Ascending aorta (tissue), 2 donors: ENCODE results near the gene PUDP. TPM values are rescaled to one million over a fixed set of nuclear protein-coding genes. Genes with fewer than 3 reads are reported as not detected.

Source experiments
- DNase-seq, 2 donors: peaks; one replicate each; pipeline ENCODE4 v3.0.0-alpha.2; 2019; ENCODE audit warnings: low spot score in 2 of 2
- H3K27ac ChIP-seq, 2 donors: fragments of 200-600 bp; sonication (generic); one replicate each; pipeline ENCODE4 v1.5.1; 2016 to 2017; ENCODE audit warnings: mild to moderate bottlenecking in 1 of 2
- H3K27me3 ChIP-seq: fragments of 200-600 bp; sonication (generic); one replicate; pipeline ENCODE4 v1.5.1; 2017
- H3K36me3 ChIP-seq, 2 donors: fragments of 200-600 bp; sonication (generic); one replicate each; pipeline ENCODE4 v1.5.1; 2016
- H3K4me1 ChIP-seq, 2 donors: fragments of 200-600 bp; sonication (generic); one replicate each; pipeline ENCODE4 v1.5.1; 2016 to 2017; ENCODE audit warnings: mild to moderate bottlenecking in 1 of 2
- H3K4me3 ChIP-seq, 2 donors: fragments of 200-600 bp; sonication (generic); one replicate each; pipeline ENCODE4 v1.5.1; 2016 to 2017; ENCODE audit warnings: mild to moderate bottlenecking in 1 of 2
- H3K9me3 ChIP-seq, 2 donors: fragments of 200-600 bp; sonication (generic); one replicate each; pipeline ENCODE4 v1.5.1; 2016
- CTCF ChIP-seq, 3 experiments: fragments of 200-600 bp in 2 of 3; fragments of 450-650 bp in 1 of 3; sonication (generic) in 2 of 3; IDR thresholded peaks; one replicate each; pipeline ENCODE4 v1.5.1; 2016 to 2019; ENCODE audit warnings: antibody characterized with exemption in 3 of 3, mild to moderate bottlenecking in 1 of 3, moderate library complexity in 1 of 3
- intact Hi-C: fragments of 100-400 bp; cut with DNase I; formaldehyde crosslinking; loops from one replicate; pipeline ENCODE4 v1.15.1; 2023
- total RNA-seq: library from RNA; depleted of rRNA; stranded (reverse); fragments of >200 nt; gene quantifications from one replicate; pipeline ENCODE4 v1.1.0, GENCODE V29; 2016

Gene PUDP
- total RNA-seq, 1 donor from 2014 or later: 1.7 TPM

GRCh38 chrX:7060444-7060843 lies 87.5 kb downstream of the PUDP start:
- no peak overlapping the region for H3K27ac ChIP-seq
- no peaks in the 10 kb centered on the region for H3K4me1 ChIP-seq
- DNase-seq: no peak
- peaks cover 3 to 15% of the 10 kb centered on the region in 2 donors for H3K36me3 ChIP-seq
- no peak for TF ChIP-seq CTCF (IDR thresholded peaks at IDR 0.05)
- no peaks in the 10 kb centered on the region for H3K9me3 ChIP-seq
- intact Hi-C loops: no loop called here
- no peaks in the 10 kb centered on the region for H3K27me3 ChIP-seq
- no peak overlapping the region for H3K4me3 ChIP-seq

- no peak for DNase-seq
- TF ChIP-seq CTCF (IDR thresholded peaks at IDR 0.05): no peak
- intact Hi-C loops: no loop called here
Observed at GRCh38 chrX:7059859-7060258, 88.1 kb downstream of the PUDP start.

GRCh38 chrX:7059214-7059838 lies 88.6 kb downstream of the PUDP start:
- Histone ChIP-seq H3K4me3 (no peak overlapping the region), H3K36me3 (peaks cover 3 to 15% of the 10 kb centered on the region in 2 donors), H3K27me3 (no peaks in the 10 kb centered on the region), H3K27ac (no peak overlapping the region), H3K4me1 (no peaks in the 10 kb centered on the region), H3K9me3 (no peaks in the 10 kb centered on the region)
- no peak for TF ChIP-seq CTCF (IDR thresholded peaks at IDR 0.05)
- intact Hi-C loops: no loop called here
- DNase-seq: no peak

More at GRCh38 chrX:7059859-7060258, 88.1 kb downstream of the PUDP start:
- Histone ChIP-seq H3K27me3 (no peaks in the 10 kb centered on the region), H3K9me3 (no peaks in the 10 kb centered on the region), H3K4me3 (no peak overlapping the region), H3K4me1 (no peaks in the 10 kb centered on the region), H3K36me3 (peaks cover 3 to 15% of the 10 kb centered on the region in 2 donors), H3K27ac (no peak overlapping the region)

- H3K9me3 ChIP-seq: no peaks in the 10 kb centered on the region
- TF ChIP-seq CTCF (IDR thresholded peaks at IDR 0.05): no peak
- H3K4me1 ChIP-seq: no peaks in the 10 kb centered on the region
Observed at GRCh38 chrX:7055386-7056137, 92.4 kb downstream of the PUDP start.

GRCh38 chrX:7054219-7055216 lies 93.4 kb downstream of the PUDP start:
- Histone ChIP-seq H3K4me3 (no peak overlapping the region), H3K9me3 (no peaks in the 10 kb centered on the region), H3K27me3 (no peaks in the 10 kb centered on the region), H3K27ac (no peak overlapping the region), H3K36me3 (peaks cover 7 to 30% of the 10 kb centered on the region in 2 donors), H3K4me1 (no peaks in the 10 kb centered on the region)
- no peak for TF ChIP-seq CTCF (IDR thresholded peaks at IDR 0.05)
- intact Hi-C loops: no loop called here
- DNase-seq: no peak

More at GRCh38 chrX:7055386-7056137, 92.4 kb downstream of the PUDP start:
- H3K36me3 ChIP-seq: peaks cover 3 to 19% of the 10 kb centered on the region in 2 donors
- H3K27ac ChIP-seq: no peak overlapping the region
- H3K4me3 ChIP-seq: no peak overlapping the region
- intact Hi-C loops: no loop called here
- no peaks in the 10 kb centered on the region for H3K27me3 ChIP-seq
- no peak for DNase-seq
